IMR-90 (cell line): ENCODE data around the gene RASL11A. TPM values are rescaled to one million over a fixed set of nuclear protein-coding genes. Genes with fewer than 3 reads are reported as not detected.
A peak's percentile ranks its signal among the peaks of the same experiment; 100 is the strongest.

Experiments
- ATAC-seq: fragments of 200-7000 bp; cut with Tn5 transposase; 2 replicates; pipeline ENCODE4 v1.9.1; 2020; ENCODE audit warnings: low read depth, mild to moderate bottlenecking, moderate library complexity
- BruUV-seq: library from RNA; stranded (reverse); fragments of 400-500 nt; replicated peaks from 2 replicates; lab custom pipeline; 2021; lab: Mats Ljungman, UMichigan
- CTCF ChIA-PET: fragments of 300-600 bp; formaldehyde crosslinking; extraction: SDS; loops from one replicate; lab custom pipeline; 2021; ENCODE audit warnings: antibody characterized with exemption; lab: Yijun Ruan, JAX
- POLR2A ChIA-PET: fragments of 300-600 bp; sonication (Branson Sonifier 250); formaldehyde crosslinking; loops from one replicate; lab custom pipeline; 2022; ENCODE audit warnings: antibody characterized with exemption; ENCODE audit not compliant: unreplicated experiment; lab: Charles Lee
- DNase-seq: peaks from one replicate; pipeline ENCODE4 v3.0.0; 2013
- H2AFZ ChIP-seq: replicated peaks from 2 replicates; pipeline ENCODE3; 2013; ENCODE audit warnings: low read length, mild to moderate bottlenecking; ENCODE audit not compliant: poor library complexity
- H2AK5ac ChIP-seq: 2 replicates; pipeline ENCODE4 v1.6.1; 2013; ENCODE audit warnings: low read depth, low read length, inconsistent platforms
- H2AK9ac ChIP-seq: replicated peaks from 2 replicates; pipeline ENCODE3; 2013; ENCODE audit warnings: mild to moderate bottlenecking, low read depth, low read length, moderate library complexity; ENCODE audit not compliant: poor library complexity
- H2BK120ac ChIP-seq: 2 replicates; pipeline ENCODE4 v1.6.1; 2013; ENCODE audit warnings: low read depth, low read length, inconsistent platforms
- H2BK15ac ChIP-seq: 3 replicates; pipeline ENCODE4 v1.6.1; 2013; ENCODE audit warnings: low read depth, low read length, inconsistent platforms
- H2BK20ac ChIP-seq: 2 replicates; pipeline ENCODE4 v1.6.1; 2013; ENCODE audit warnings: low read depth, mild to moderate bottlenecking, inconsistent platforms, low read length, moderate library complexity
- H2BK5ac ChIP-seq: 2 replicates; pipeline ENCODE4 v1.6.1; 2013; ENCODE audit warnings: mild to moderate bottlenecking, low read depth, low read length, inconsistent platforms; ENCODE audit not compliant: poor library complexity, severe bottlenecking
- H3K14ac ChIP-seq: replicated peaks from 2 replicates; pipeline ENCODE4 v1.6.1; 2013; ENCODE audit warnings: low read depth, low read length, inconsistent platforms
- H3K18ac ChIP-seq: 2 replicates; pipeline ENCODE4 v1.6.1; 2013; ENCODE audit warnings: low read depth, low read length, control low read depth
- H3K23ac ChIP-seq: 2 replicates; pipeline ENCODE4 v1.6.1; 2013; ENCODE audit warnings: low read depth, low read length, inconsistent platforms
- H3K27ac ChIP-seq: 2 replicates; pipeline ENCODE4 v1.5.1; 2013; ENCODE audit warnings: mild to moderate bottlenecking, control low read depth, low read length; ENCODE audit not compliant: insufficient read depth
- H3K27me3 ChIP-seq: 2 replicates; pipeline ENCODE4 v1.6.1; 2013; ENCODE audit warnings: low read length; ENCODE audit not compliant: control insufficient read depth, insufficient read depth
- H3K36me3 ChIP-seq: 2 replicates; pipeline ENCODE4 v1.6.1; 2013; ENCODE audit warnings: low read length, mixed read lengths; ENCODE audit not compliant: control insufficient read depth, insufficient read depth
- H3K4ac ChIP-seq: 2 replicates; pipeline ENCODE4 v1.6.1; 2013; ENCODE audit warnings: low read depth, low read length, inconsistent platforms
- H3K4me1 ChIP-seq: 2 replicates; pipeline ENCODE4 v1.6.1; 2013; ENCODE audit warnings: low read length, mixed read lengths; ENCODE audit not compliant: control insufficient read depth, insufficient read depth
- H3K4me2 ChIP-seq: 2 replicates; pipeline ENCODE4 v1.6.1; 2013; ENCODE audit warnings: low read depth, mild to moderate bottlenecking, control low read depth, low read length, moderate library complexity
- H3K4me3 ChIP-seq: 2 replicates; pipeline ENCODE4 v1.5.1; 2013; ENCODE audit warnings: low read depth, mild to moderate bottlenecking, control low read depth, low read length, moderate library complexity; ENCODE audit not compliant: insufficient read depth
- H3K56ac ChIP-seq: 2 replicates; pipeline ENCODE4 v1.6.1; 2013; ENCODE audit warnings: low read length, inconsistent platforms; ENCODE audit not compliant: insufficient read depth; ENCODE audit errors: extremely low read depth
- H3K79me1 ChIP-seq, 2 experiments: 2 replicates each; pipeline ENCODE4 v1.6.1; 2013; ENCODE audit warnings: low read length in 2 of 2, inconsistent platforms in 1 of 2, low read depth in 1 of 2
- H3K9ac ChIP-seq: 2 replicates; pipeline ENCODE4 v1.6.1; 2013; ENCODE audit warnings: low read depth, low read length, control low read depth
- H3K9me1 ChIP-seq: 2 replicates; pipeline ENCODE4 v1.6.1; 2013; ENCODE audit warnings: low read length, inconsistent platforms; ENCODE audit not compliant: insufficient read depth
- H3K9me3 ChIP-seq: 2 replicates; pipeline ENCODE4 v1.6.1; 2013; ENCODE audit warnings: low read length; ENCODE audit not compliant: control insufficient read depth, insufficient read depth
- H4K20me1 ChIP-seq: 2 replicates; pipeline ENCODE4 v1.6.1; 2013; ENCODE audit warnings: low read length, inconsistent platforms; ENCODE audit not compliant: insufficient read depth
- H4K5ac ChIP-seq: 2 replicates; pipeline ENCODE4 v1.6.1; 2013; ENCODE audit warnings: mild to moderate bottlenecking, low read depth, low read length, control low read depth
- H4K8ac ChIP-seq, 2 experiments: 2 replicates each; pipeline ENCODE4 v1.6.1; 2013; ENCODE audit warnings: low read depth in 2 of 2, low read length in 2 of 2, control low read depth in 1 of 2, inconsistent platforms in 1 of 2
- H4K91ac ChIP-seq: 2 replicates; pipeline ENCODE4 v1.6.1; 2013; ENCODE audit warnings: low read depth, low read length, inconsistent platforms; ENCODE audit not compliant: insufficient read depth
- ELK1 ChIP-seq: fragments of 150-350 bp; IDR thresholded peaks from 2 replicates; pipeline ENCODE4 v1.6.1; 2016; ENCODE audit warnings: low read depth, mild to moderate bottlenecking, low read length, moderate library complexity, borderline replicate concordance
- FOS ChIP-seq: fragments of 150-350 bp; IDR thresholded peaks from 2 replicates; pipeline ENCODE4 v1.6.1; 2016; ENCODE audit warnings: low read depth, low read length
- MAFK ChIP-seq: IDR thresholded peaks from 2 replicates; pipeline ENCODE4 v1.6.1; 2012; ENCODE audit warnings: low read depth, low read length, improper control_type of control experiment
- MAZ ChIP-seq: IDR thresholded peaks from 2 replicates; pipeline ENCODE4 v1.6.1; 2012; ENCODE audit warnings: low read depth, mild to moderate bottlenecking, low read length, improper control_type of control experiment, moderate library complexity, borderline replicate concordance
- NFE2L2 ChIP-seq: fragments of 150-350 bp; IDR thresholded peaks from 2 replicates; pipeline ENCODE4 v1.6.1; 2016; ENCODE audit warnings: low read depth, mild to moderate bottlenecking, low read length
- USF2 ChIP-seq: fragments of 150-350 bp; IDR thresholded peaks from 2 replicates; pipeline ENCODE4 v1.6.1; 2017; ENCODE audit warnings: mild to moderate bottlenecking, antibody characterized with exemption, low read length, low read depth
- WGBS, 2 experiments: methylation state at CpG; one replicate each; pipeline versions ENCODE4 v1.1.5 to v1.1.7; 2013; ENCODE audit warnings: missing lambda C conversion rate in 2 of 2; ENCODE audit not compliant: insufficient read length in 1 of 2; ENCODE audit errors: extremely low coverage in 2 of 2; 5-methylcytosine and 5-hydroxymethylcytosine counted together
- dilution Hi-C: fragments of 300-500 bp; cut with HindIII; formaldehyde crosslinking; loops from one replicate; pipeline ENCODE4 v1.14.3; 2018; ENCODE audit warnings: low sequenced_read_pairs; ENCODE audit not compliant: unreplicated experiment
- in situ Hi-C: fragments of 300-500 bp; cut with MboI; formaldehyde crosslinking; loops from 3 replicates; pipeline ENCODE4 v1.14.3; 2019; ENCODE audit warnings: low sequenced_read_pairs, inconsistent platforms, mixed read lengths
- intact Hi-C: fragments of 100-400 bp; cut with micrococcal nuclease; formaldehyde crosslinking; loops from 2 replicates; pipeline ENCODE4 v1.10.0; 2022
- polyA plus RNA-seq, 3 experiments: library from polyadenylated mRNA; depleted of rRNA; stranded (reverse); fragments of >200 nt; gene quantifications; 2 replicates each; pipeline ENCODE4 v1.2.3, GENCODE V29; 2012; ENCODE audit warnings: low replicate concordance in 1 of 3
- total RNA-seq: library from RNA; depleted of rRNA; stranded (reverse); fragments of >200 nt; gene quantifications from 2 replicates; pipeline ENCODE4 v1.2.3, GENCODE V29; 2012

The RASL11A gene
- total and polyA plus RNA-seq, 2 of the 4 experiments (the other 2 are of a cell fraction) = 10.4 to 18.5 TPM

- no peak overlapping the region for H4K5ac ChIP-seq
- H2AFZ ChIP-seq = no peak overlapping the region
- peak overlapping the region; percentile 70 for H3K4ac ChIP-seq
- no peak overlapping the region for H4K8ac ChIP-seq
- ATAC-seq (no peak), DNase-seq (no peak)
- dilution Hi-C loops = no loop called here
- no peaks in the 10 kb centered on the region for H3K79me1 ChIP-seq
- no peak overlapping the region for H2BK5ac ChIP-seq
- H3K9me1 ChIP-seq = peaks cover 13% of the 10 kb centered on the region
- no peaks in the 10 kb centered on the region for H4K20me1 ChIP-seq
- in situ Hi-C loops = no loop called here
- no peak overlapping the region; the same call in 1 of the 2 replicates for H3K23ac ChIP-seq
- no peak overlapping the region for H3K4me2 ChIP-seq
- no peaks in the 10 kb centered on the region for H3K9me3 ChIP-seq
- H3K27me3 ChIP-seq = peaks cover 6% of the 10 kb centered on the region
- no peak overlapping the region for H2AK9ac ChIP-seq
- H4K91ac ChIP-seq = peak overlapping the region; percentile 68
- ChIA-PET CTCF (interaction anchor here (1.2 kb wide), 1 partner anchor 16 kb away, joined by 3 read pairs; no protein-coding TSS in a partner anchor), POLR2A (no interaction called here)
- no peaks in the 10 kb centered on the region for H3K36me3 ChIP-seq
- no peak overlapping the region for H3K9ac ChIP-seq
- no peak overlapping the region; the same call in 1 of the 2 replicates for H3K56ac ChIP-seq
- H3K4me1 ChIP-seq = peaks cover 11% of the 10 kb centered on the region
- no peak overlapping the region for H3K27ac ChIP-seq
- peak overlapping the region; percentile 25; the same call in 1 of the 3 replicates for H2BK15ac ChIP-seq
- TF ChIP-seq NFE2L2 = no peak
- TF ChIP-seq USF2 = no peak
- no peak for TF ChIP-seq ELK1
- TF ChIP-seq MAFK = no peak
- TF ChIP-seq FOS = no peak
- TF ChIP-seq MAZ = no peak
- H2AK5ac ChIP-seq = peak overlapping the region; percentile 61
- no peak overlapping the region for H3K4me3 ChIP-seq
- no TSS peak for BruUV-seq
- no peak overlapping the region; the same call in 1 of the 2 replicates for H3K18ac ChIP-seq
- 60% methylated on average over 1 of the region's 2 CpGs; no CpG with 5 or more reads in 1 of the 2 experiments for WGBS, 2 experiments
- peak overlapping the region; percentile 86 for H2BK20ac ChIP-seq
- H3K14ac ChIP-seq = 0 out of 2 replicates have a peak overlapping the region, but pooled peaks have one; percentile 41
- H2BK120ac ChIP-seq = peak overlapping the region; percentile 75; the same call in 1 of the 2 replicates
- intact Hi-C loops = loop anchor here (5.0 kb wide), 1 partner anchor 39 kb away; the partner anchor contains the start of gene RASL11A
Measured at GRCh38 chr13:27310946-27311345, 40.3 kb downstream of the RASL11A start.
